Activated CD8-positive, alpha-beta memory T cell treated with anti-CD3 and anti-CD28 coated beads for 1 hour (primary cell): ENCODE results near the gene SYN1.
"Not testable (repeated sequence)": the region's sequence is repeated elsewhere in the genome, so short reads cannot be mapped to it uniquely, and the experiment has no call there.

Experiments used
- DNase-seq, 2 donors: peaks; one replicate each; pipeline ENCODE4 v3.0.0-alpha.2; 2020; ENCODE audit warnings: low read depth in 1 of 2; ENCODE audit errors: extremely low read depth in 1 of 2

SYN1 gene

DNA sequence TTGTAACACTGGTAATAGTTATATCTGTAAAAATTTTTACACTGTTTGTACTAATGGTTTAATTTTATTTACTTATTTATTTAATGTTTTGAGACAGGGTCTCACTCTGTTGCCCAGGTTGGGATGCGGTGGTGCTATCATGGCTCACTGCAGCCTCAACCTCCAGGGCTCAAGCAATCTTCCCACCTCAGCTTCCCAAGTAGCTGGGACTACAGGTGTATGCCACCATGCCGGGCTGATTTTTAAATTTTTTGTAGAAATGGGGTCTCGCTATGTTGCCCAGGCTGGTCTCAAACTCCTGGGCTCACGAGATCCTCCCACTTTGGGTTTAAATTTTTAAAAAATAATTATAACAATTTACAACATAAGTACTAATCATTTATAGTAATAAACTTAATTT, 16.5 kb downstream of the SYN1 start:
- not testable (repeated sequence) for DNase-seq

DNA sequence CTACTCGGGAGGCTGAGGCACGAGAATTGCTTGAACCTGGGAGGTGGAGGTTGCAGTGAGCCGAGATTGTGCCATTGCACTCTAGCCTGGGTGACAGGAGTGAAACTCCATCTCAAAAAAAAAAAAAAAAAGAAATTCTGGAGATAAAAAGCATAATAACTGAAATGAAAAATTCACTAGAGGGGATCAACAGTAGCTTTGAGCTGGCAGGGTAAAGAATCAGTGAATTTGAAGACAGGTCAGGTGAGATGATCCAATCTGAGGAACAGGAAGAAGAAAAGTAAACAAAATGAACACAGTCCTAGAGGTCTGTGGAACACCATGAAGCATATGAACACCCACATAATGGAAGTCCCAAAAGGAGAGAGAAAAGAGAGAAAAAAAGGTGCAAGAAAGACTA, 22.4 kb downstream of the SYN1 start:
- no peak for DNase-seq

DNA sequence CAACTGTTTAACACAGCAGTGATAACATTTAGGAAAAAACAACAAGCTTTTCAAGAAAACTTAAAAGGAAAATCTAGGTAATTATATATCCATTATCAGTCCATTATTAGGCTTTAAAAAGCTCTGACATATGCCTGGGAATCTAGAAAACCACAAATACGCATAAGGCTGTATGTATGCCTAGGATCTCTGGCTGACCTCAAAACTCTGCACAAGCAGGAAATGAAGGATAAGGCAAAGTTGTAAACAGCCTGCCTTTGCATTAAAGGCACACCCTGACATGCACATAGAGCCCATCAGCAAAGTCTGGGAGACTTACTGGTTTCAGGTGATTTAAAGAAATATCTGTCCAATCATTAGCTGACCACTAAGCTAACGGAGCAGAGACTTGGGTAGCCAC, 23.4 kb downstream of the SYN1 start:
- no peak for DNase-seq

DNA sequence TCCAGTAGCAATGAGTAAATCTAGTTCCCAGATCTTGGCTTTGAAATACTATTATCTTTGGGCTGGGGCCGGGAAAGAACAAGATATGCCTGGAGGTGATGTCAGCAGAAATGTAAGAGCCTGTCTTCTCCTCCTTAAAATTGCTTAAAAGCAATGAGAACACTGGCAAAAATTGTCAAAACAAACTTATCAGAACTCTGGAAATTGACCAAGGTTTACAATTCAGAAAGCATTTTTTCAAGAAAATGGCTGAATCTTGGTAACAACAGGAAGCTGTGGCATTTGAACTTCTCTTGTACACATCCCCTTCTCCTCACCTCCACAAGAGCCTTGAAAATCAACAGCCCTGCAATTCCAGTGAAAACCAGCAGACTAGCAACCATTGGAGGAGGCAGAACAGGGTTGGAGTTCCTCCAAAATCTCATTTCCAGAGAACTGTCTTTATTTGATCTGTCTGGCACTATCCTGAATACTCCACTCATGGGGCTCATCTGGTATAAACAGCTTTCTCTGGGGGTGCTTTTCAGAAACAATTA, 23.9 kb downstream of the SYN1 start:
- DNase-seq, result no peak

DNA sequence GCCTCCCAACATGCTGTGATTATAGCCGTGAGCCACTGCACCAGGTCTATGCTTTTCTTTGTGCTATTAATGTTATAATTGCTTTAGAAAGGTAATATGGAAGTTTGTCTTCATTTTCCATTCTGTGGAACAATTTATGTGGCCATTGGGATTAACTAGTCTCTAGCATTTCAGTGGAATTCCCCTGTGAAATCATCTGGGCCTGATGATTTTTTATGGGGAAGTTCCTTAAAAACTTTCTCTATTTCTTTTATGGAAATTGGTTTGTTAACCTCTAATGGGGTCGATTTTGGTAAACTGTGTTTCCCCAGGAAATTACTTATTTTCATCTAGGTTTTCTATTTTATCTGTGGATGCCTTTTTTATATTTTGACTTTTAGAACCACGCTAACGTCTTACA, 26.1 kb downstream of the SYN1 start:
- DNase-seq, result no peak

DNA sequence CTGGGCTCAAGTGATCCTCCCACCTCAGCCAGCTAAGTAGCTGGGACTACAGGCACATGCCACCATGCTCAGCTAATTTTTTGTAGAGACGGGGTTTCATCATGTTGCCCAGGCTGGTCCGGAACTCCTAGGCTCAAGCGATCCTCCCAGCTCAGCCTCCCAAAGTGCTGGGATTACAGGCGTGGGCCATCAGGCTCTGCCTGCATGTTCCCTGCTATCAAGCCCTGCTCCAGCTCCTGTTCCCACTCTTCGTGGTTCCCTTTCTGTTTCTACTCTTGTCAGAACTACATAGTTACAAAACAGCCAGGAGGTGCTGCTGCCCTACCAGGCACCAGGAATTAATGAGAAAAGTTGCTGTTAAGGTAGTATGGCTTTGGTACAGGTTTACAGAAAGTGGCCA, 28.7 kb downstream of the SYN1 start:
- no peak for DNase-seq

DNA sequence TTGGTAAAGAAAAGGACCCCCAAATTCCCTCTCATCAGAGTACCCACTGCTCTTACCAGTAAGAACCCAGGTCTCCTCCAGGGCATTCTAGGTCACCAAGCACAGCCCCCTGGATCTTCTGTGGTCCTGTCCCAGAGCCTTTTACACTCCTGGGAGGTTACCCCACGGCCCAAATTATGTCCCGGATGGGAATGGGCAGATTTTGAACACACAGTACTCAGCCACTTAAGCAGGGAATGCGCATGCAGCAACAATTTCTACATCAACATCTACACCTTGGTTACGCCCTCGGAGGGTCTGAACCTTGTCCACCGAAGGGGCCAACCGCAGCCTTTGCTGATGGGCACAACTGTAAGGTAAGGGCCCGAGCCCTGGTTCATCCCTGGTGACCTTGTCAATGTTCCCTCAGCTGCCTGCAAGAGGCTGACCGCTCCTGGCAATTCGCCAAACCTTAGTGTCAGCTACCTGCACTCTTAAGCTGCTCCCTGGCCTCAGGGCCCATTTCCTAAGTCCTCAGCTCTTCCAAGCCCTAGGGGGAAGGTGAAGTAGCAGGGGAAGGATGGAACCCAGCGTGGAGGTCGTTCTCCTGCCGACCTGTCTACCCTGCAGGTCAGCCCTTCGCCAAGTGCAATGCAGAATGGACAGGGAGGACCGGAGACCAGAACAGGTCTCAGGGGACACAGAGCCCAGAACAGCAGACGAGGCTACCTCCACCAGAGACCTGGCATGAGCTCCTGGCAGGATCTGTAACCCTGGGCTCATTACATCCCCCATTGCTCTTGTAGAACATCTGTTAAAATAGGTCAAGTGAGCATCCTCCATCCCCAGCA, 31.5 kb downstream of the SYN1 start:
- no peak for DNase-seq

DNA sequence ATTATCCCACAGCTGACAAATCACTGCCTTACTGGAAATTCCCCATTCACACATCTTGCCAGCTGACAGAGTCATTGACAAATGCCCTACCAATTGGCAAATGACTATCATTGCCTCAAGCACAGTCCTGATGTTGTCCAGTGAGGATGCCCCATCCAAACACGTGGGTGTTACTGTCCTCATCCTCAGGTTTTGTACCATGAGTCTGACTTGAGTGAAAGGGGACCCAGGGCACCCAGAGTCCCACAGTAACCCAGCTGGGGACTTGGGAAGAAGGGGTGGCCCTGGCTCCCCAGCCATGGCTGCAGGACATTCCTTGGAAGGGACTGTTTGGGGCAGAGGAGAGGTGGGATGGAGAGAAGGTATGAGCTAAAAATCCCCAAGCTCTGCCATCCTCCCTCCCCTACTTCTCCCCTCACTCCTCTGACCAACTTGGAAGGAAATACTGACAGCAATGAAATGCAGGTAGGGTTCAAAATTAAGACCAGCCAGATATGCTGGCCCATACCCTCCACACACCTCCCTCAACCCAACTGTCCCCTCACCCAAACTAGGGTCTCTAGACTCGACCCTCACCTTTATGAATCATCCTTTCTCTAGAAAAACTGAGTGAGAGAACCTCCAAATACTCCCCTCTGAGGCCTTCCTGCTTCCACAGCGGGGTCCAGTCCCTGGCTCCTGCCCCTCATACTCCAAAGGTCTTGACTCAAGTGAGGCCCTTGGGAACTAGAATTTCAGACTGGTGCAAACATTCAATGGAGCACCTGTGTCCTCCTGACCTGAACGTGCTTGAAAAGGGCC, 32.4 kb downstream of the SYN1 start:
- no peak for DNase-seq

DNA sequence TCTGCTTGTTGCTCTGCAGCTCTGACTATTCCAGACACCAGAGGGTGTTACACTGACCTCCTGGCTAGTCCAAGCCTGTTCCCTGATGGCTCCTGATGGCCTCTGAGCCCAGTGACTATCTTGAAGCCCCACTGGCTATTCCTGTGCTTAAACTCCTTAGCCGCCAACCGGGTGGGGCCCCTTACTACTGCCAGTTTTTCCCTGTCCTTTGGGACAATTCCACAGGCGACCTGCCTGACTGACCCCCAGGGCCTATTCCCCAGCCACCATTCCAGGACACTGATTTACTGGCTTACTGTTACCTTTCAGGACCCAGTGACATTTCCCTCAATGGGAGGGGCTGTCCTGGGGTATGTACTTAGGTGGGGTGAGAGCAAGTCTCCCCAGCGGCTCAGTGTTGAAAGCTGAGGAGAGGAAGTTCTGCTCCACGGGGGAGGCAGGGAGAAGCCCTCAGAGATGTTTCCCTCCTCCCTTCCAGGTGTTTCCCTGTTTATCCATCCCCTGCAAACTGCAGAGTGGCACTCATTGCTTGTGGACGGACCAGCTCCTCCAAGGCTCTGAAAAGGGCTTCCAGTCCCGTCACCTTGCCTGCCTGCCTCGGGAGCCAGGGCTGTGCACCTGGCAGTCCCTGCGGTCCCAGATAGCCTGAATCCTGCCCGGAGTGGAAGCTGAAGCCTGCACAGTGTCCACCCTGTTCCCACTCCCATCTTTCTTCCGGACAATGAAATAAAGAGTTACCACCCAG, 33.4 kb downstream of the SYN1 start:
- DNase-seq, result no peak

DNA sequence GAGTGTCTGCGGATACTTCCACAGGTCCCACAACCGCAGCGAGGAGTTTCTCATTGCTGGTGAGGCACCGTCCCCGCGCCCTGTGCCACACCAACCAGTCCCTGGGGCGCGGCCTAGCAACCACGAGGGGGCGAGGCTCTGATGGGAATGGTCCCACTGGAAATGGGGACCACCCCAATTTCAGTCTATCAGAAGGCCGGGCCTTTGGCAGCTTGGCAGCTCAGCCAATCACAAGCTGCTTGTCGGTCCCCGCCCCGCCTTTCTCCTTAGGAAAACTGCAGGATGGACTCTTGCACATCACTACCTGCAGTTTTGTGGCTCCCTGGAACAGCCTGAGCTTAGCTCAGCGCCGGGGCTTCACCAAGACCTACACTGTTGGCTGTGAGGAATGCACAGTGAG, 34.4 kb downstream of the SYN1 start:
- DNase-seq, result no peak

DNA sequence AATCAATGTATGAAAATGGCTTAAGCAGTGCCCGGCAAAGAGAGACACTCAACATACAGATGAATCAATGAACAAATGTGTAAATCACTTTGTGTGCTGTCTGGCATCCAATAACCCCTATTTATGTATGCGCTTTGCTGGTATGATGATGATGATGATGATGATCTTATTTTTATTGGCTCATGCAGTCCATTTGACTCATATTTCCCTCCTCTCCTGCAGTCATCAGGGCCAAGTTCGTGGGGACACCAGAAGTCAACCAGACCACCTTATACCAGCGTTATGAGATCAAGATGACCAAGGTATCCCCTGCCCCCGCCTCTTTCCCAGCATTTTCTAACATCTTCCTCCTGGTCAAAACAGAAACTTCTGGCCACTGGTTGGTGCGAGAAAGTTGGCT, 34.9 kb downstream of the SYN1 start:
- no peak for DNase-seq

DNA sequence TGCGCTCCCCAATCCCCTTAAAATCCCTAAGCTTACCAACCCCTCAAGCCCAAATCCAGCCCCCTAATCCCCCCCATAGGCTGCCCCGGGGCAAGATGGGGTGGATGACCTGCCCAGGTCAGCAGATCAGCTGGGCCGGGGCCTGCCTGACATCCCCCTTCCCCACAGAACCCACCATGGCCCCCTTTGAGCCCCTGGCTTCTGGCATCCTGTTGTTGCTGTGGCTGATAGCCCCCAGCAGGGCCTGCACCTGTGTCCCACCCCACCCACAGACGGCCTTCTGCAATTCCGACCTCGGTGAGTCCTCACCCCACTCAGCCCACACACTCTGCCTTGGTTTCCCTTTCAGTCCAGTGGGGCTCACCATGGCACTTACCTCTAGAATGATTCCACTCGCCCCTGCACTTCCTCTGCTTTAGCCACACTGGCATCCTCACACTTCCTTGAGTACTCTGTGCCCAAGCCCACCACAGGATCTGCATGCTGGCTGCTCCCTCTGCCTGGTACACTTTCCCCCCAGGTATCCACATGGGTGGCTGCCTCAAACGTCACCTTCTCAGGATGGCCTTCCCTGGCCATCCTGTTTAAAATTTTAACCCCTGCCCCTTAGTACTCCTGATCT, 36.3 kb downstream of the SYN1 start:
- DNase-seq, result no peak

DNA sequence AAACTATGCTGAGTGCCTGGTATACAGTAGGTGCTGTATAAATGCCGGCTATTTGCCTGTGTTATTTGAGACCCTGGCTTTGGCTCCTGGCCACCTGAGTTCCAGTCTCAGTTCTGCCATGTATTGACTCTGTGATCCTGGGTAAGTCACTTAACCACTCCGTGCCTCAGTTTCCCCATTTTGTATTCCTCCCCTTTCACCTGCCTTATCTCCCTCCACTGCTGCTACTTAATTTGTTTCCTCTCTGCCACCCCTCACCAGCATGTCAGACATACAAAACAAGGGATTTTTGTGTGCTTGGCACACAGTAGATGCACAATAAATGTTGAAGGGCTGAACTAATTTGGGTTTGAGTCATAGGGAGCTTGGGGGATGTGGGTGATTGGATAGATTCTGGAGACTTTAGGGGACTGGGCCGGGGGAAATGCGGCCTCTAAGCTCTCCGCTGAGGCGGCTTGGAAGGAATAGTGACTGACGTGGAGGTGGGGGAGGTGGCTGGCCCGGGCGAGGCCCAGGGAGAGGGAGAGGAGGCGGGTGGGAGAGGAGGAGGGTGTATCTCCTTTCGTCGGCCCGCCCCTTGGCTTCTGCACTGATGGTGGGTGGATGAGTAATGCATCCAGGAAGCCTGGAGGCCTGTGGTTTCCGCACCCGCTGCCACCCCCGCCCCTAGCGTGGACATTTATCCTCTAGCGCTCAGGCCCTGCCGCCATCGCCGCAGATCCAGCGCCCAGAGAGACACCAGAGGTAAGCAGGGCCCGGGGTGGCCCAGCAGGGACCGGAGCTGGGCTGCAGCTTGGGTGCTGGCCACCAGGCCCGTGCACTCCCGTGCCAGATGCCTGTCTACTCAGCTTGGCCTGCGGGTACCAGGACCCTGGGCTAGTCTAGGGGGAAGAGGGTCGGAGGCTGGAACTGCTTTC, 37.7 kb downstream of the SYN1 start, which contains the start of gene TIMP1:
TSS of gene TIMP1 (plus strand) at position 706 of the 917 bp plus-strand sequence. CDS start 980 bp downstream, outside the sequence.
- peak; percentile 55 to 62 for DNase-seq

DNA sequence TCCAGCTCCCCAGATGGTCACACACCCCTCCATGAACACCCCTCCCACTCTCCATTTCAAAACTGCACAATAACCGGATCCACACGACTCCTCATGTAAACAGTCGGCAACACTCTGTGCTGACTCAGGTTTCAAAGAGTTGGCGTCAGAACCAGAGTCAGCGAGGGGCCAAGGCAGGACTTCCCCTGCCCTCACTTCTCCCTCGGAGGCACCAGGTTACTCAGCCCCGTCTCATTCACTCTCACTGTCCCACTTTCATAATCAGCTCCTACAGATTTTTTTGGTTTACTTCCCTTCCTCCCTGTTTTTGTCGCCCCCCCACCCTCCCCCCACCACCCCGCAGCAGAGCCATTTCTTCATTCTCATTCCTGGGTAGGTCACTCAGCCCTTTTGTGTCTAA, 40.1 kb downstream of the SYN1 start:
- no peak for DNase-seq

DNA sequence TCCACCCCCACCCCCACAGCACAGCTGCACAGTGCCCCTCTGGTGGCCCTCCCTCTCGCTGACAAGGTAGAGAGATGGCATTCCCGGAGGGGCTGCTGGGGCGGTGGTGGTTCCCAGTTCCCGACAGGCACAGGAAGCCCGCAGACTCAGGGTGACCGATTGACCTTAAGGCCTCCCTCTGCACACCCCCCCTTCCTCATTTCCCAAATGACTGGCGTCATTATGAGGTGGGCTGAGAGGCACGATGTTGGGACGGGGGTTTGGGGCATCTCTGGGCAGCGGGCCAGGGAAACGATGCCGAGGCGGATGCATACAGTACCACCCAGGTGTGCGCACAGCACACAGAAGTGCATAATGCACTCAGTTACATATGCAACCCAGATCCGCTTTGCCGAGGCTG, 41.0 kb downstream of the SYN1 start:
- no peak for DNase-seq

DNA sequence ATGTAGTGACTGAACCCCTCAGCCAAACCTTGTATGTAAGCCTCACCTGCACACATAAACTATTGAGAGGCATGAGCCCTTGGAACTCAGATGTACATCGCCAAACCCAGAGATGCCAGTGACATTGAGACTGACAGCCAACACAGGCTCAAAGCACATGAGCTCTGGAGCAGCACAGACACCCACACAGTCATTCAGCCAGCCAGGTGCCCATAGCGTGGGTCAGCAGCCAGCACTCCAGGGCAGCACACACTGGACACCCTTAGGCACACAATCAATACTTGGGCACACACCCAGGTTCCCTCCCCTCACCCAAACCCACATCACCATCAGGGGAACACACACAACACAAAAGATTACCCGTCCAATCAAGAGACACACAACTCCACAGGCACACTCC, 41.8 kb downstream of the SYN1 start:
- no peak for DNase-seq

DNA sequence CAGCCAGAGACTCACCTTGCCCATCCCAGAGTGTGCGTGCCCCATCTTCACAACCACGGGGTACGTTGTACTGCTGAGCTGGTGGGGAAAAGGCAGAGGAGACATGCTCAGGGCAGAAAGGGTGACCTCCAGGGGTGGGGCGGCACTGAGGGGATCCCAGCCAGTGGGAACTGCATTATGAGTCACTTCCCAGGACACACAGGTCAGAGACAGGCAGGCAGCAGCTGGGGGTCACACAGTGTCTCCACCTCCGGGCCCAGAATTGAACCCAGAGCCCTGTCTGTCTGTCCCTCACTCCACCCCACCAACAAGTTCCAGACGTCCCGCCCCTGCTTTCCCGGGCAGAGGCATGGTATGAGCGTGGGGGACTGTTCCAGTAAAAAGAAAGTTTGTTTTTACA, 42.2 kb downstream of the SYN1 start:
- no peak for DNase-seq

DNA sequence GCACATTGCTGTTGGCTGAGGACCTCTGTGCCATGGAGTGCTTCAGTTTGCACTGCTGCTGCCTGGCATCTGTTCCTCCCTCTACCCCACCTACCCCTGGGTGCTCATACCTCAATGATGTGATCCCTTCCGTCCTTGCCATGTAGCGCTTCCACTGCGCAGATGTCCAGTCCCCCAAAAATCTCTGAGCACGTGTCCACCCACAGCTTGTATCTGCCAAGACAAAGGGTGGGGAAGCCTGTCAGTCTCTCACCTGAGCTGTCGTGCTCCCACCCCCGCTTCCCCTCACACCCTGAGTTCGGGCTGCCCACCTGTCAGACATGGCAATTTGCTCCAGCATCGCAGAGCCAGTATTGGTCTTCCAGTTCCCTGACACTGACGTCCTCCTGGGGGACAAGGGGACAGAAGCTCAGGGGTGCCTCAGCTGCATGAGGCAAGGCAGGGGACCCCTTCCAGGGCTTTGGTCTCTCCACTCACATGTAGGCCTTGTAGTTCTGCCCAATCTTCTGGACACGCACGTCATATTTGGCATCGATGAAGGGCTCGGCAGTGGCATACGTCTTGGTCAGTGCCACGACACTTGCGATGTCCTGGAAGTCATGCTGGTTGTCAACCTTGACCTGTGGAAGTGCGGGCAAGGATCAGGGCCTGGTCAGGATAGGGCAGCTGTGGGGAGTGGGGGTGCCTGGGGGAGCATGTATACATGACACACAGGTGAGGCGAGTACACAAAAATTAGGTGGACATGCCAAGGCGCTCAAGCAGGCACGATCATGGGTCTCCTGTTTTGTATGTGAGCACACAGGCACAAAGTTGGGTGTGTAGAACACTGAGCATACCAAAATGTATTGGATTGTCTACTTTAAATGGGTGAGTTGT, 43.4 kb downstream of the SYN1 start:
- no peak for DNase-seq
